GM19438 (cell line): Measurements from ENCODE around the gene ABCC1.

Experiments
- ATAC-seq: cut with Tn5 transposase; IDR thresholded peaks from one replicate; pipeline ENCODE4 v1.9.1; 2021; ENCODE audit warnings: low read depth; ENCODE audit not compliant: unreplicated experiment

ABCC1 gene

DNA sequence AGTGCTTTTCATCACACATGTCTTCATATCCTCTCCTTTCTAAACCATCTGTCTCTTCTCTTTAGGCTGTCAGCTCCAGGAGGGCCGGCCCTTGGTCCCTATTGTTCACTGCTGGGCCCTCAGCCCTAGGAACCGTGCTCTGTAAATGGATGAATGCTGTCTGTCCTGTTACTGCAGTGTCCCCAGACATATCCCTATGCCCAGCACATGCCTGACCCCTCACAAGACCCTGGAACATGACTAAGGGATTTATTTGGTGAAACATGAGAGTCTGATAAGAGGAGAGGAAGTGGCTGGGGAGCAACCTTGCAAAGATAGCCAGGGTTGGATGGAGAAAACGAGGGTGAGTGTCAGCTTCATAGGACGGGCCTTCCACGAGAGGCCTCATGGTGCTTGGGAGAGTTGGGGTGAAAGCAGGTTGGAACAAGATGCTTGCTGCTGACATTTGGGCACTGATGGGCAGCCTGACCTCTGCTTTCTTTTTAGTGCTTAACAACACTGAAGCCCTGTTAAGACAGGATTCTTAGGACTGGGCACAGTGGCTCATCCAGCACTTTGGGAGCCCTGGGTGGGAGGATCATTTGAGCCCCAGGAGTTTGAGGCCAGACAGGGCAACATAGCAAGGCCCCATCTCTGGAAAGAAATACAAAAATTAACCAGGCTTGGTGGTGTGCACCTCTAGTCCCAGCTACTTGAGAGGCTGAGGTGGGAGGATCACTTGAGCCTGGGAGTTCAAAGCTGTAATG lies 39.0 kb downstream of the ABCC1 start:
- no peak for ATAC-seq

DNA sequence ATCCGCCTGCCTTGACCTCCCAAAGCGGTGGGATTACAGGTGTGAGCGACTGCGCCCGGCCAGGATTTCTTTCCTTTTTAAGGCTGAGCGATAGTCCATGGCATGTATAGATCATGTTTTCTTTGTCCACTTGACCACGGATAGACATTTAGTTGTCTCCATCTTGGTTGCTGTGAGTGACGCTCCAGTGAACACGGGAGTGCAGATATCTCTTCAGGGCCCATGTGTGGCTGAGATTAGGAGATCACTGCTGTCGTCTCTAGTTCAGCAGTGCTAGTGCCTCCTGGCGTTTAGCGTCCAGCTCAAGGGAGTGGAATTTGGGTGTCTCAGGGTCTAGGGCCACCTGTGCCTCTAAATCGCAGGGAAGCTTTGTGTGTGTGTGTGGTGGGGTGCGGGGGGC lies 41.5 kb downstream of the ABCC1 start:
- no peak for ATAC-seq

DNA sequence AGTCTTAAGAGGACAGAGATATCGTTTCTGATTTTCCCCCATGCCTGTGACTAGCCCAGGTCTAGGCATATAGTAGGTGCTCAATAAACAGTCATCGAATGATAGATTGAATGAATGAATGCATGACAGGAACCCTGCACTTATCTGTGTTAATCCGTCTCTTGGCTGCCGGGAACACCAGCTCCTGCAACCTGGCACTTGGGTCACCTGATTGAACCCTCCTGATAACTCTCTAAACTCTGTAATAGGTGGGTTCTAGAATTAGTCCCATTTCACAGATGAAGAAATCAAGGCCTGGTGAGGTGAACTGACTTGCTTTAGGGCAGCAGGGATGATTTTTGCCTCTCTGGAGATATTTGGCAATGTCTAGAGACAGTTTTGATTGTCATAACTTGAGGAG lies 43.7 kb downstream of the ABCC1 start:
- ATAC-seq, result no peak

DNA sequence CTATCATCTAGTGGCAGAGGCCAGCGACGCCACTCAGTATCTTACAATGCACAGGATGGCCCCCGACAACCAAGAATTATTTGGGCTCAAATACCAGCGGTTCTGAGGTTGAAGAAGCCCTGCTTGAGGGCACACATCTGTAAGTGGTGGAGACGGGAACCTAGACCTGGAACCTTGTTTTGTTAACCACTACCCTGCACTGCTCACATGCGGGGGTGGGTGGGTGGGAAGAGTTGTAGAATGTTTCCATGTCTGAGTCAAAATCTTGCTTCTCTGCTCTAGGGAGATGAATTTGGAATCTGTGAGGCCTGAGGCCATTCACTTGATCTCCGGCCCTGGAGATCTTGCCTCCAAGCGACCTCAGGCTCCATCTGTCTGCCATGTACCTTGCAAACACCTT lies 44.1 kb downstream of the ABCC1 start:
- no peak for ATAC-seq

DNA sequence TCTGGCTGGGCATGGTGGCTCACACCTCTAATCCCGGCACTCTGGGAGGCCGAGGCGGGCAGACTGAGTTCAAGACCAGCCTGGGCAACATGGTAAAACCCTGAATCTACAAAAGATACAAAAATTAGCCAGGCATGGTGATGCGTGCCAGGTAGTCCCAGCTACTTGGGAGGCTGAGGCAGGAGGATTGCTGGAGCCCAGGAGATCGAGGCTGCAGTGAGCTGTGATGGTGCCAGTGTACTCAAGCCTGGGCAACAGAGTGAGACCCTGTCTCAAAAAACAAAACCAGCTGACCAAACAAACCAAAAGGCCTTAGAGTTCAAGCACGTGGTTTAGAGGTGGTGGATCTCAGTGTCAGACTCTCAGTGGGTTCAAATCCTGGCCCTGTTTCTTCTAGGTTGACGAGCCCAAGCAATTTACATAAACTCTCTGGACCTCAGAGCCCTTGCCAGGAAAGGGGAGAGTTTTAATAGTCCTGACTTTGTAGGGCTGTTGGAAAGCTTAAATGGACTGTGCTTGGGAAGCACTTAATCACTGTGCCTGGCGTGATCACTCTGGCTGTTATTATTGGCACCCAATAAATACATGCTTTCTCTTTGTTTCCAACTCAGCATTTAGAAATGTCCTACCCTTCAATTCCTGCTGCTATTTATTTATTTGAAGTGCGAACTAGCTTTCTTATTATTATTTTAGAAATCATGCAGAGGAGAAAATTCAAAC lies 44.7 kb downstream of the ABCC1 start:
- no peak for ATAC-seq

DNA sequence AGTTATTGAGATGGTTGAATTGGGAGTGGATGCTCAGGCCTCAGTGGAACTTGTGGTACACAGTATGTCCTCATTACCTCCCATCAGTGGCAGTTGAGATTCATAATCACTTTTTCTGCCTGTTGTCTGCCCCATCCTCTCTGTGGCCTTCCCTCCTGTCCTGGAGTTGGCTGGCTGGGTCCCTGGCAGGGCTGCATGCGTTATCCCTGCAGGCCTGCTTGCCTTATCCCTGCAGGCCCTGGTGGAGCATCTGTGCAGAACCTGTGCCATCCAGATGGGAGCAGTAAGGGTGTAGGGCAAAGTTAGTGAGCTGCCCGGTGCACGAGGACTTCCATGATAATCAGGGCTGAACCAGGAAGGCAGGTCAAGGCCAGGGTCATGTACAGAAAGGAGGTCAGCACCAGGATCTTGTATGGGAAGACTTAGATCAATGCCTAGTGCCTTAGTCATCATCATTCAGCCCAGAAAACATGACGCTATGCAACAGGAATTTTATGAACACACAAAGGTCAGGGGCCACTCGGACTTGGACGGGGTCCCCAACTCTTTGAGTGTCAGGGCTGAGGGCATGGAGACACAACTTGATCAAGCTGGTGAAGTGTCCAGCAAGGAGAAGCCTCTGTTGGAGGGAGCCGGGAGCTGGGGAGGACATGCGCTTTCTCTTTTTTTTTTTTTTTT lies 47.2 kb downstream of the ABCC1 start:
- ATAC-seq, result no peak

DNA sequence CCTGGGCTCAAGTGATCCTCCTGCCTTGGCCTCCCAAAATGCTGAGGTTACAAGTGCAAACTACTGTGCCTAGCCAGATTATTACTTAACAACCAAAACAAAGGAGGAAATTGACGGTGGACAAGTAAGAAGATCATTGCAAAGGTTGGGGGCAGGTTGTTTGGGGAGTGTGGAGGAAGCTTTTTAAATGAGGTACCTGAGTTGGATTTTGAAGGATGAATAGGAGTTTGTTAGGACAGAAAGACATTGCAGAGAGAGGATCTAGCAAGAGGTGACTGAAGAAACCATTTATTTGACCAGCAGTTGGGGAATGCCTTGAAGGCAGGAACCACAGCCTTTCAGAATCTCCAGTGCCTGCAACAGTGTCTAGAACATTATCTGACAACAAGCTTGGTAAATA lies 51.3 kb downstream of the ABCC1 start:
- ATAC-seq, result no peak

DNA sequence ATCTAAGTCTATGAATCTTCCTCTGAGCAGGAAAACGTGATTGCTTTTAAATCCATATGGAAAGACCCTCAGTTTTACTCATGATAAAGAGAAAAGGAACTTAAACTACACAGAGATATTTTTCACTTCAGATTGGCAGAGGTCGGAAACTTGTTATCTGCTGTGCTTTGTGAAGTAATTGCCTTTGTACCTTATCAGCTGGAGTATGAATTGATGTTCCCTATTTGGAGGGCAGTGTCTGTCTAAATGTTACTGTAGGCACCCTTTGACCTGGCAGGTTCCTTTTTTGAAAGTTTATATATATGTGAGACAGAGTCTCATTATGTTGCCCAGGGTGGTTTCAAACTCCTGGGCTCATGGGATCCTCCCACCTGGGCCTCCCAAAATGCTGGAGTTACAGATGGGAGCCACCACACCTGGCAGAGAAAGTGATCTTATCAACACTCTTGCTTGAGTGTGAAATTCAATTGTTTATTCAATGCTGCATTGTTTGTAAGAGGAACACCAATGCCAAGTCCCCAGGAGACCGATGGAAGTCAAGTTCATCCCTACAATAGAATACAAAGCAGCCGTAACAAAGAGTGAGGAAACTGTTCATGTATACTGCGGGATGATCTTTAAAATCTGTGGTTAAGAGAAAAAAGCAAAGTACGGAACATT lies 52.3 kb downstream of the ABCC1 start:
- no peak for ATAC-seq

DNA sequence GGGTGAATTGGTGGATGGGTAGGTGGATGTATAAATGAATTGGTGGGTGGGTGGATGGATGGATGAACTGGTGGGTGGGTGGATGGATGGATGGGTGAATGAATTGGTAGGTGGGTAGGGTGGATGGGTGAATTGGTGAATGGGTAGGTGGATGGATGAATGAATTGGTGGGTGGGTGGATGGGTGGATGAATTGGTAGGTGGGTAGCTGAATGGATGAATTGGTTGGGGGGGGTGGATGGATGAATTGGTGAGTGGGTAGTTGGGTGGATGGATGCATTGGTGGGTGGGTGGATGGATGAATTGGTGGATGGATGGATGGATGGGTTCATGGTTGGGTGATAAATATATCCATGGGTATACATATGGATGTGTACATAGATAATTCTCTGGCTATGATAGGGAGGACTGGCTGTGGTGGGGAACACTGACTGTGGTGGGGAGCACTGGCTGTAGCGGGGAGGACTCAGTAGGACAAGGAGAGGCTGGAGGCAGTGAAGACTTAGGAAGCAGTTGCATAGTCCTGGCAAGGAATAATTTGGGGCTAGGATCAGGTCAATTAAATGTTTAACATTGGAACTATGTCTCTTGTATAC lies 54.4 kb downstream of the ABCC1 start:
- ATAC-seq, result no peak

DNA sequence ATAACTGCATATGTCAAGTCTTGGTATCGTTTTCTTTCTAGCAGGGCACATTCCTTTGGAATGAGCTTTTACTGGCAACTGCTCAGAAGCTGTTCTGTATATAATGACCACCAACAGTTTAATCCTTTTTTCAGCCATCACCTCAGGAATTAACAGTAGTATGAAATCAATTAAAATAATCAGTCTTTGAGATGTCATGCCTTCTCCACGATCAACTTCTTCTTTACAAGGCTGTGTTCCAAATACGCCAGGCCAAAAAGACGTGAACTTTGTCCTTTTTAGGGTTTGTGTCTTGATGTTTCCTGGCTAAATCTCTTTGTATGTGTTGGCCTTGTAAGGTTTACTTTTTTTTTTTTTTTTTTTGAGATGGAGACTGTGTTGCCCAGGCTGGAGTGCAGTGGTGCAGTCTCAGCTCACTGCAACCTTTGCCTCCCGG lies 54.9 kb downstream of the ABCC1 start:
- ATAC-seq, result no peak

DNA sequence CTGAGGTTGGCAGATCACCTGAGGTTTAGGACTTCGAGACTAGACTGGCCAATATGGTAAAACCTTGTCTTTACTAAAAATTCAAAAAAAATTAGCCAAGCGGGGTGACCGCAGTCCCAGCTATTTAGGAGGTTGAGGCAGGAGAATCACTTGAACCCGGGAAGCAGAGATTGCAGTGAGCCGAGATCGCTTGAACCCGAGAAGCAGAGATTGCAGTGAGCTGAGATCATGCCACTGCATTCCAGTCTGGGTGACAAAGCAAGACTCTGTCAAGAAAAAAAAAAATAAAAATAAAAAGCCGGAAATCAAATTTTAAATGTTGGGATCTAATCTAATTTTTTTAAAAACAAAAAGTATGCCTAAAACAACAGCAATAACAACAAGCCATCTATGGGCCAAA lies 56.3 kb downstream of the ABCC1 start:
- ATAC-seq, result no peak

DNA sequence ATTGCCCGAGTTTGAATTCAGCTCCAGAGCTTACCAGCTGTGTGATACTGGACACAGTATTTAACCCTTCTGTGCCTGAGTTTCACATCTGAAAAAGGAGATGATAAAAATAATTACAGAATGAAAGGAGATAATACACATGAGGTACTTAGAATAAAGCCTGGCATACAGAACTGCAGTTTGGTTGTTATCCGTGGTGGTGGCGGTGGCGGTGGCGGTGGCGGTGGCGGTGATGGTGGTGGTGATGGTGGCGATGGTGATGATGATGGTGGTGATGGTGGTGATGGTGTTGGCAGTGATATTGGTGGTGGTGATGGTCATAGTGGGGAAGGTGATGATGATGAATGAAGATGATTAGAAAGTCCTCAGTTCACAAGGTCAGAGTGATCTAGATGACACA lies 57.2 kb downstream of the ABCC1 start:
- ATAC-seq, result no peak

DNA sequence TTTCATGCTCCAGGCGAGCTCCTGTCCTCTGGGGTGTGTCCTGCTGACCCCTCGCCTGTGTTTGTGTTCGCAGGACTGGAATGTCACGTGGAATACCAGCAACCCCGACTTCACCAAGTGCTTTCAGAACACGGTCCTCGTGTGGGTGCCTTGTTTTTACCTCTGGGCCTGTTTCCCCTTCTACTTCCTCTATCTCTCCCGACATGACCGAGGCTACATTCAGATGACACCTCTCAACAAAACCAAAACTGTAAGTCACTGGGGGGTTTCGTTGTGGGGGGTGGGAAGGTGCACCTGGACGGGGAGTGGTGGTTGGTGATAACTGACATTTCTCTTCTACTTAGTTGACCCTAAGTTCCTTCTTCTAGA lies 58.3 kb downstream of the ABCC1 start:
- ATAC-seq, result peak; percentile 65

DNA sequence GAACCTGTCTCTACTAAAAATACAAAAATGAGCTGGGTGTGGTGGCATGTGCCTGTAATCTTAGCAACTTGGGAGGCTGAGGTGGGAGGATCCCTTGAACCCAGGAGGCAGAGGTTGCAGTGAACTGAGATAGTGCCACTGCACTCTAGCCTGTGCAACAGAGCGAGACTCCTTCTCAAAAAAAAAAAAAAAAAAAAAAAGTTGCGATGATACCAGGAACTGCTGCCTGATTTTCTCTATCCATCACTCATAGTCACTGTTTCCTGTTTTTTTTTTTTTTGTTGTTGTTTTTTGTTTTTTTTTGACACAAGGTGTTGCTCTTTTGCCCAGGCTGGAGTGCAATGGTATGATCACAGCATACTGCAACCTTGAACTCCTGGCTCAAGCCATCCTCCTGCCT lies 59.2 kb downstream of the ABCC1 start:
- no peak for ATAC-seq

DNA sequence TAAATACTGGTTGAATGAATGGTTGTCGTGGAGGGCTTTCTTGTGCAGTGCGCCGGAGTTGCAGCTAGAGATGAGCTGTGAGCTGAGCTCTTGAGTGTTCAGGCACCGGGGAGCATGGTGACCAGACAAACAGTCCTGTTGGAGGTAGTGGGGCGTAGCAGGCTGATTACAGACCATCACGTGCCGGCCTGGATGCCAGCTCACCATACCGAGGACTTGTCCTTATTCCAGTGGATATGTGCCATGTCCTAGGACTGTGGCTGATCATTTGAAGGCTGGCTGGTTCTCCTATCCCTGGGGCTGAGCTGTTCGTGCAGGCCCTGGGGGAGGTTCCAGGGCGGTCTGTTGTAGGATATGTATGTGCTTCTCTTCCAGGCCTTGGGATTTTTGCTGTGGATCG lies 60.0 kb downstream of the ABCC1 start:
- ATAC-seq, result no peak

DNA sequence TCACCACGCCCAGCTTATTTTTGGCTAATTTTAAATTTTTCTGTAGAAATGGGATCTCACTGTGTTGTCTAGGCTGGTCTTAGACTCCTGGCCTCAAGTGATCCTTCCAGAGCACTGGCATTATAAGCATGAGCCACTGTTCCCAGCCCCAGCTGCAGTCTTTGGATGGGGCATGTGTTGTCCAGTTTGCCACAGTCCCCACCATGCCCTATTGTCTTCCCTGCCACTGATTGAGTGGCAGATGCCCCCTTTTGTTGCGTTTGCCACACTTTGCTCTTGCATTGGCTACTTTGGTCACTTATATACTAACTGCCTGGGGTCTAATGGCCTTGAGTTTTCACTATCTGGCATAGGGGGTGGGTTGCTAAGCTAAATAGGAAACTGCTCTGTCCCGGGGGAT lies 60.8 kb downstream of the ABCC1 start:
- no peak for ATAC-seq

DNA sequence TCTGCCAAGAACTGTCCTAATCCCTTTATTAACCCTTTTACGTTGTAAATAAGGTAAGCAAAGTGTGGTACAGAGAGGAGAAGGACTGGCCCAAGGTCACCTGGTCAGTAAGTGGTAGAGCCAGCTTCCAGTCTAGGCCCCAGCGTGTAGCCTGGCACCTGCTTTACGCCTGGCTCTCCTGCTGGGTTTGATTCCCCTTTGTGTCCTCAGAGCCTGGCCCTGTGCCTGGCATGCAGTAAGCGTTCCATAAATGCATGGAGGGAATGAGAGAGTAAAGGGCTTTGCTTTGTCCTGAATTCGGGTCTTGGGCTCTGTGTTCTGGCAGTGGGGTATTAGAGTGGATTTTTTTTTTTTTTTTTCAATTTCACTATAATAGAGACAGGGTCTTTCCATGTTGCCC lies 62.7 kb downstream of the ABCC1 start:
- no peak for ATAC-seq

DNA sequence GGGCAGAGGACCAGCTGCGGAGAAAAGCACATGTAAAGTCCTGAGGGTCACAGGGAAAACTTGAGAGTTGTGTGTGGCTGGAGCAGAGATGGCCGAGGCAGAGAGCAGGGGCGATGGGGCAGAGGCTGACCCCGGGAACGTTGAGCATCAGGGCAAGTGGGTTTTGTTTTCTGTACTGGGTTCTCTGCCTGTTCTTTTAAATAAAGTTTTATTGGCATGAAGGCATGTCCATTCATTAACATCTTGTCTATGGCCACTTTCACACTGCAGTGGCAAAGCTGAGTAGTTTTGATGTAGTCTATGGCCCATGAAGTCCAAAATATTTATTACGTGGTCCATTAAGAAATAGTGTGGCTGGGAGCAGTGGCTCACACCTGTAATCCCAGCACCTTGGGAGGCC lies 64.4 kb downstream of the ABCC1 start:
- ATAC-seq, result no peak

DNA sequence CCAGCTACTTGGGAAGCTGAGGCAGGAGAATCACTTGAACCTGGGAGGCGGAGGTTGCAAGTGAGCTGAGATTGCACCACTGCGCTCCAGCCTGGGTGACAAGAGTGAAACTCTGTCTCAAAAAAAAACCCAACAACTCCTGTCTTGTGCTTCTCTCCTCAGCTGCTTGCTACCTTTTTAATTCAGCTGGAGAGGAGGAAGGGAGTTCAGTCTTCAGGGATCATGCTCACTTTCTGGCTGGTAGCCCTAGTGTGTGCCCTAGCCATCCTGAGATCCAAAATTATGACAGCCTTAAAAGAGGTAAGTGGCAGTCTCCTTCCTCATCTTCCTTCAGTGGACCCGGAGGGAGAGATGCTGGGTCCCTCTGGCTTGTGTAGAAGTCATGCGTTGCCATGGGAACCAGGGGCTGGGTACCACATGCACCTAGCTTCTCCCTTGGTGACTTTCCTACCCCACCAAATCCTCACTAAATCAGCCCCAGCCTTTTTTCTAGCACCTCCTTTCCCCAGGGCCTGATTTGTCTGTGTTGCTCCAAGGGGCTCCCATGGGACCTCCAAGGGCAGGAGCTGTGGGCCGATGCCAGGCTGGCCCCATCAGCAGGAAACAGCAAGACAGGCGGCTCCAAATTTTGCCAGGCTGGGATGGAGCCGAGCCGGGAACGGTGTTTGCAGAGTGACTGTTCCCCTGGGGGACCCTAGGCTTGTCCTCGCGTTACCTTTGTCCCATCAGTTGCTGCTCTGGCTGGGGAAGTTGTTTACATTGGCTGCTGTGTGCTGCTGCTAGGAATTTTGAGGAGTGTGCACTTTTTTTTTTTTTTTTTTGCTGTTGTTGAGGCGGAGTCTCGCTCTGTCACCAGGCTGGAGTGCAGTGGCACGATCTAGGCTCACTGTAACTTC lies 65.2 kb downstream of the ABCC1 start:
- no peak for ATAC-seq

DNA sequence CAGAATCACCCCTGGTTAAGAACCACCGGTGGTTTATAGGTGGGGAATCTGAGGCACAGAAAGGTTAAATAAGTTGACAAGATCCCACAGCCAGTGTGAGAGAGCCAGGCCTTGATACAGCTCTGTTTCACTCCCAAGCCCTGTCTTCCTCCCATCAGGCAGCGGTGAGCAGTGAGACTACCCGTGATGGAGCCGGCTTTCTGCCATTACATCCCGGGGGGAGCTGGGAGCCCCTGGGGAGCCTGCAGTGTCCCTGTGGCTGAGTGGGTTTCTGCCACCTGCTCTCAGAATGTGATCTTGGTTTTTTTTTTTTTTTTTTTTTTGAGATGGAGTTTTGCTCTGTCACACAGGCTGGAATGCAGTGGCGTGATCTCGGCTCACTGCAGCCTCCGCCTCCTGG lies 66.4 kb downstream of the ABCC1 start:
- no peak for ATAC-seq
